H9 (cell line): ENCODE data around the gene ADCY4. TPM values are rescaled to one million over a fixed set of nuclear protein-coding genes. Genes with fewer than 3 reads are reported as not detected.
A peak's percentile ranks its signal among the peaks of the same experiment; 100 is the strongest.

ENCODE experiments used
- DNase-seq: peaks from one replicate; pipeline ENCODE4 v3.0.0-alpha.2; 2017
- H2AFZ ChIP-seq: one replicate; pipeline ENCODE4 v1.6.1; 2013; ENCODE audit warnings: mild to moderate bottlenecking, low read length, control low read depth, moderate library complexity
- H2AK5ac ChIP-seq: 2 replicates; pipeline ENCODE4 v1.6.1; 2013; ENCODE audit warnings: low read length, control low read depth, mixed read lengths; ENCODE audit not compliant: insufficient read length
- H2BK120ac ChIP-seq: one replicate; pipeline ENCODE4 v1.6.1; 2013; ENCODE audit warnings: low read depth, mild to moderate bottlenecking, low read length, control low read depth, inconsistent platforms; ENCODE audit not compliant: poor library complexity, severe bottlenecking
- H2BK12ac ChIP-seq: 2 replicates; pipeline ENCODE4 v1.6.1; 2013; ENCODE audit warnings: low read length, control low read depth, mixed read lengths, low read depth; ENCODE audit not compliant: insufficient read length
- H2BK15ac ChIP-seq: 2 replicates; pipeline ENCODE4 v1.6.1; 2013; ENCODE audit warnings: low read depth, low read length, control low read depth
- H2BK20ac ChIP-seq: one replicate; pipeline ENCODE4 v1.6.1; 2013; ENCODE audit warnings: low read depth, mild to moderate bottlenecking, low read length, control low read depth, inconsistent platforms; ENCODE audit not compliant: poor library complexity, severe bottlenecking
- H2BK5ac ChIP-seq: 2 replicates; pipeline ENCODE4 v1.6.1; 2013; ENCODE audit warnings: low read length, control low read depth, mixed read lengths; ENCODE audit not compliant: insufficient read length
- H3K14ac ChIP-seq: 2 replicates; pipeline ENCODE4 v1.6.1; 2013; ENCODE audit warnings: low read length, control low read depth; ENCODE audit not compliant: insufficient read depth
- H3K18ac ChIP-seq: 2 replicates; pipeline ENCODE4 v1.6.1; 2013; ENCODE audit warnings: low read depth, mild to moderate bottlenecking, mixed read lengths, low read length, control low read depth; ENCODE audit not compliant: insufficient read length
- H3K23ac ChIP-seq: 2 replicates; pipeline ENCODE4 v1.6.1; 2013; ENCODE audit warnings: low read length, control low read depth, mixed read lengths, low read depth; ENCODE audit not compliant: insufficient read length
- H3K23me2 ChIP-seq: 2 replicates; pipeline ENCODE4 v1.6.1; 2013; ENCODE audit warnings: low read depth, mild to moderate bottlenecking, mixed read lengths, low read length, control low read depth; ENCODE audit not compliant: insufficient read length, poor library complexity, severe bottlenecking
- H3K27ac ChIP-seq: 2 replicates; pipeline ENCODE4 v1.5.1; 2013; ENCODE audit warnings: low read length, control low read depth, mixed read lengths, low read depth; ENCODE audit not compliant: insufficient read length
- H3K27me3 ChIP-seq: 2 replicates; pipeline ENCODE4 v1.6.1; 2013; ENCODE audit warnings: low read length, control low read depth, inconsistent platforms; ENCODE audit not compliant: insufficient read depth
- H3K4ac ChIP-seq: 2 replicates; pipeline ENCODE4 v1.6.1; 2013; ENCODE audit warnings: low read depth, mild to moderate bottlenecking, control low read depth, inconsistent platforms, low read length, moderate library complexity
- H3K4me1 ChIP-seq: 2 replicates; pipeline ENCODE4 v1.6.1; 2013; ENCODE audit warnings: low read length, control low read depth, inconsistent platforms; ENCODE audit not compliant: insufficient read depth
- H3K4me2 ChIP-seq: 2 replicates; pipeline ENCODE4 v1.6.1; 2013; ENCODE audit warnings: low read length, control low read depth, mixed read lengths; ENCODE audit not compliant: insufficient read length, insufficient read depth
- H3K56ac ChIP-seq: 2 replicates; pipeline ENCODE4 v1.6.1; 2013; ENCODE audit warnings: low read depth, mild to moderate bottlenecking, mixed read lengths, low read length, control low read depth; ENCODE audit not compliant: insufficient read length
- H3K79me1 ChIP-seq: 2 replicates; pipeline ENCODE4 v1.6.1; 2013; ENCODE audit warnings: low read depth, mild to moderate bottlenecking, moderate library complexity, low read length, control low read depth, inconsistent platforms; ENCODE audit not compliant: insufficient read depth, poor library complexity, severe bottlenecking
- H3K79me2 ChIP-seq: 2 replicates; pipeline ENCODE4 v1.6.1; 2013; ENCODE audit warnings: low read length, control low read depth, inconsistent platforms; ENCODE audit not compliant: insufficient read depth
- H3K9ac ChIP-seq: 2 replicates; pipeline ENCODE4 v1.6.1; 2013; ENCODE audit warnings: low read length, control low read depth, mixed read lengths; ENCODE audit not compliant: insufficient read length; ENCODE audit errors: extremely low read depth
- H3K9me3 ChIP-seq: one replicate; pipeline ENCODE4 v1.6.1; 2013; ENCODE audit warnings: low read depth, low read length, inconsistent platforms; ENCODE audit not compliant: control insufficient read depth
- H3T11ph ChIP-seq: one replicate; pipeline ENCODE4 v1.6.1; 2013; ENCODE audit warnings: mild to moderate bottlenecking, low read length, control low read depth, inconsistent platforms
- H4K20me1 ChIP-seq: one replicate; pipeline ENCODE4 v1.6.1; 2013; ENCODE audit not compliant: control insufficient read depth, insufficient read length, insufficient read depth
- H4K5ac ChIP-seq: 2 replicates; pipeline ENCODE4 v1.6.1; 2013; ENCODE audit warnings: low read depth, mild to moderate bottlenecking, mixed read lengths, low read length, control low read depth; ENCODE audit not compliant: insufficient read length
- H4K8ac ChIP-seq: replicated peaks from 2 replicates; pipeline ENCODE4 v1.6.1; 2013; ENCODE audit warnings: low read length, control low read depth, mixed read lengths, low read depth; ENCODE audit not compliant: insufficient read length
- H4K91ac ChIP-seq: 2 replicates; pipeline ENCODE4 v1.6.1; 2013; ENCODE audit warnings: low read depth, mild to moderate bottlenecking, moderate library complexity, mixed read lengths, low read length, control low read depth; ENCODE audit not compliant: insufficient read length
- H3K27ac Mint-ChIP-seq, 3 experiments: 2 replicates in 2 of 3; 3 replicates in 1 of 3; pipeline ENCODE4 v1.8.0; 2020 to 2021; ENCODE audit warnings: mixed read lengths in 3 of 3, mild to moderate bottlenecking in 1 of 3, moderate library complexity in 1 of 3
- H3K27me3 Mint-ChIP-seq: 2 replicates; pipeline ENCODE4 v1.8.0; 2021; ENCODE audit warnings: low read depth, mild to moderate bottlenecking, moderate library complexity, mixed read lengths
- H3K36me3 Mint-ChIP-seq, 3 experiments: 2 replicates in 2 of 3; 3 replicates in 1 of 3; pipeline ENCODE4 v1.8.0; 2020 to 2021; ENCODE audit warnings: low read depth in 3 of 3, mixed read lengths in 3 of 3; ENCODE audit not compliant: insufficient read depth in 1 of 3
- H3K4me1 Mint-ChIP-seq, 2 experiments: 2 replicates each; pipeline ENCODE4 v1.8.0; 2020; ENCODE audit warnings: mixed read lengths in 2 of 2
- H3K4me3 Mint-ChIP-seq, 2 experiments: 2 replicates in 1 of 2; 3 replicates in 1 of 2; pipeline ENCODE4 v1.8.0; 2020 to 2021; ENCODE audit warnings: mild to moderate bottlenecking in 2 of 2, mixed read lengths in 2 of 2, moderate library complexity in 1 of 2
- H3K9me3 Mint-ChIP-seq, 2 experiments: 2 replicates in 1 of 2; 3 replicates in 1 of 2; pipeline ENCODE4 v1.8.0; 2020; ENCODE audit warnings: mild to moderate bottlenecking in 2 of 2, mixed read lengths in 2 of 2, moderate library complexity in 1 of 2
- whole genome bisulfite sequencing: extraction: QIAGEN DNeasy Blood & Tissue Kit; methylation state at CpG from one replicate; pipeline ENCODE4 v1.1.7; 2013; ENCODE audit warnings: missing lambda C conversion rate, low lambda C conversion rate, mixed read lengths; ENCODE audit not compliant: insufficient read length; ENCODE audit errors: extremely low coverage; 5-methylcytosine and 5-hydroxymethylcytosine counted together
- total RNA-seq: library from RNA; stranded (reverse); gene quantifications from 2 replicates; pipeline ENCODE4 v1.2.1, GENCODE V29; 2021
- TF ChIP-seq, protein P1 (sequence below): fragments of 200-600 bp; sonication (generic); conservative IDR thresholded peaks from 3 replicates; pipeline ENCODE4 v1.8.0; 2021; ENCODE audit warnings: antibody characterized with exemption, mild to moderate bottlenecking

Gene ADCY4
- total RNA-seq, 1 experiment from 2014 or later: 0.09 TPM

DNA sequence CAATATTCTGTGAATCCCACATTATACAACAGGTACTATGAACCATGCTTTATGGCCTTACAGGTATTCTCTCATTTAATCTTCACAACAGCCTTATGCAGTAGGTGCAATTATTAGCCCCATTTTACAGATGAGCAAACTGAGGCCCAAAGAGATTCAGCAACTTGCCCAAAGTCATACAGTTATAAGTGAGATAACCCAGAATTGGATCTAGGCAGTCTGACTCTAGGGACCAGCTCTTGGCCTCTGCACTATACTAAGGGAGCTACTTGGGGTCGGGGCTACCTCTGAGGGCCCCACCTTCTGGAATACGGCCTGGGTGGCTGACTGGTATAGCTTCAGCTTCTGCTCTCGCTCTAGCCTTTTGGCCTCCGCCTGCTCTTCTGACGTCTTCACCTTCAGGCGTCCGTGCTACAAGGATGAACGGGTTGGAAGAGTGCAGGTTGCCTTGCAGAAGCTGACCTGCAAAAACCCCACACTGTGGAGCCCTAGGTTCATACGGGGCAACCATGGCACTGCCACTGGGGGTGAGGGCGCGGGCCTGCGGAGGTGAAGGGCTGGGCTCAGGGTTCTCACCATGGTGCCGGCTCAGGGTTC is 64.2 kb downstream of the ADCY4 start:
- DNase-seq: no peak
- Histone ChIP-seq H3K18ac (no peak overlapping the region), H3K56ac (no peak overlapping the region), H3K4me2 (peak overlapping the region; percentile 69), H3K79me1 (no peaks in the 10 kb centered on the region), H2BK15ac (no peak overlapping the region), H2AFZ (no peak overlapping the region), H4K8ac (no peak overlapping the region), H3K23me2 (peaks cover 8% of the 10 kb centered on the region), H4K20me1 (no peaks in the 10 kb centered on the region), H2AK5ac (no peak overlapping the region), H3K27me3 (no peaks in the 10 kb centered on the region), H3K9me3 (no peaks in the 10 kb centered on the region), H2BK5ac (no peak overlapping the region), H4K91ac (no peak overlapping the region), H3K27ac (no peak overlapping the region), H3K4me1 (no peaks in the 10 kb centered on the region), H2BK12ac (no peak overlapping the region), H2BK20ac (no peak overlapping the region), H3K79me2 (no peaks in the 10 kb centered on the region), H3K14ac (no peak overlapping the region), H4K5ac (no peak overlapping the region), H2BK120ac (no peak overlapping the region), H3T11ph (no peak overlapping the region), H3K4ac (no peak overlapping the region), H3K23ac (no peak overlapping the region), H3K9ac (no peak overlapping the region)
- Mint-ChIP-seq H3K4me3 (peak overlapping the region; percentile 83 to 86), H3K36me3 (peaks cover 3 to 21% (median 14%) of the 10 kb centered on the region in 3 experiments; a peak in 5 of 7 replicates), H3K27ac (peak overlapping the region; percentile 88 to 97 (median 96); a peak in 6 of 7 replicates), H3K4me1 (peaks cover 12 to 14% of the 10 kb centered on the region in 2 experiments), H3K27me3 (no peaks in the 10 kb centered on the region), H3K9me3 (no peaks in the 10 kb centered on the region)
- WGBS: no CpG with 5 or more reads among the region's 13 CpGs
- TF ChIP-seq, protein P1, sequence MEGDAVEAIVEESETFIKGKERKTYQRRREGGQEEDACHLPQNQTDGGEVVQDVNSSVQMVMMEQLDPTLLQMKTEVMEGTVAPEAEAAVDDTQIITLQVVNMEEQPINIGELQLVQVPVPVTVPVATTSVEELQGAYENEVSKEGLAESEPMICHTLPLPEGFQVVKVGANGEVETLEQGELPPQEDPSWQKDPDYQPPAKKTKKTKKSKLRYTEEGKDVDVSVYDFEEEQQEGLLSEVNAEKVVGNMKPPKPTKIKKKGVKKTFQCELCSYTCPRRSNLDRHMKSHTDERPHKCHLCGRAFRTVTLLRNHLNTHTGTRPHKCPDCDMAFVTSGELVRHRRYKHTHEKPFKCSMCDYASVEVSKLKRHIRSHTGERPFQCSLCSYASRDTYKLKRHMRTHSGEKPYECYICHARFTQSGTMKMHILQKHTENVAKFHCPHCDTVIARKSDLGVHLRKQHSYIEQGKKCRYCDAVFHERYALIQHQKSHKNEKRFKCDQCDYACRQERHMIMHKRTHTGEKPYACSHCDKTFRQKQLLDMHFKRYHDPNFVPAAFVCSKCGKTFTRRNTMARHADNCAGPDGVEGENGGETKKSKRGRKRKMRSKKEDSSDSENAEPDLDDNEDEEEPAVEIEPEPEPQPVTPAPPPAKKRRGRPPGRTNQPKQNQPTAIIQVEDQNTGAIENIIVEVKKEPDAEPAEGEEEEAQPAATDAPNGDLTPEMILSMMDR: no peak
